Neuron (in vitro differentiated cells): ENCODE data around the gene RTN4R.

Experiments used
- H2AFZ ChIP-seq: one replicate; pipeline ENCODE4 v1.6.1; 2013; ENCODE audit warnings: low read depth, mild to moderate bottlenecking, inconsistent platforms, low read length, moderate library complexity
- H3K27me3 ChIP-seq: one replicate; pipeline ENCODE4 v1.6.1; 2013; ENCODE audit warnings: low read length; ENCODE audit not compliant: insufficient read depth
- H3K36me3 ChIP-seq: one replicate; pipeline ENCODE4 v1.6.1; 2013; ENCODE audit warnings: low read length; ENCODE audit not compliant: insufficient read depth
- H3K4me1 ChIP-seq: one replicate; pipeline ENCODE4 v1.6.1; 2013; ENCODE audit warnings: low read length; ENCODE audit not compliant: insufficient read depth
- H3K4me3 ChIP-seq: 2 replicates; pipeline ENCODE4 v1.5.1; 2013; ENCODE audit warnings: mild to moderate bottlenecking, low read length, moderate library complexity
- H3K9me3 ChIP-seq: one replicate; pipeline ENCODE4 v1.6.1; 2013; ENCODE audit warnings: low read length

RTN4R gene

DNA sequence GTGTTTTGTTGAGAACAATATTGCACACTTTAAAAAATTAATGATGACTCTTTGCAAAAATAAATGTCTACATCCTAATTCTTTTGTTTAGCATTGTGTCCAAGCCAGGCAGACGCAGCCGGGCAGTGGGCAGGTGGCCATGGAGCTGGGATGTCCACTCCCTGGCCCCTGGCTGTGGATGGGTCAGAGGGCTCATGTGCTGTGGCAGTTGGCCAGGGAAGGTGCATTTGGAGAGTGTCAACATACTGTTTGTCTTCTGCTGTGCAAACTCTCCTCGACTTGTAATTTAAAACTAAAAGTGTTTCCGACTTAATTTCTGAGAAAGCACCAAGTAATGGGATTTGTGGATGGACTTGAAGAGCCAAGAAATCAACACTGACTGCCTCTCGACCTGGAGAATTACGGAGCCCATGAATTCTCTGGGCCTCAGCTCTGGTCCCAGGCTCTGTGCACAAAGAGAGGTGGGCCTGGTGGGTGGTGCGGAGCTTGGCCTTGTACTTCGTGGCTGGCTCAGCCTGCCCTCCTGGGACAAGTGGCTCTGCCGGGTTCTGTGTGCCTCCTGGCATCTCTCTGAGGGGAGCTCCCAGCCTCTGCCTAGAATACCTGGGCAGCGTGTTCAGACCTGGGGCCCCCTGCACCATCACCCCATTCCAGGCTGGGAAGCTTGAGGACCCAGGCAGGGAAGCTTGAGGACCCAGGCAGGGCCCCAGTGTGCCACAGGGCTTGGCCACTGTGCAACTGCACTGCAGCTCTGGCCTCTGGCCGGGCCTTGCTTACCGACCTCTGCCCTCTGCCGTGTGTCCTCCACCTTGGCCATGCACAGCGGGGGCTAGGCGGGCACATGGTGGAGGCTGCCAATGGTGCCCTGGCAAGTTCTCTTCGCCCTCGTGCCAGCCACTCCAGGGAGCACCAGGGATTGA, 46.4 kb downstream of the RTN4R start:
- H3K9me3 ChIP-seq, result no peaks in the 10 kb centered on the region
- no peaks in the 10 kb centered on the region for H3K36me3 ChIP-seq
- peaks cover 18% of the 10 kb centered on the region for H3K4me1 ChIP-seq
- no peaks in the 10 kb centered on the region for H3K27me3 ChIP-seq
- H3K4me3 ChIP-seq, result no peak overlapping the region
- H2AFZ ChIP-seq, result no peak overlapping the region

DNA sequence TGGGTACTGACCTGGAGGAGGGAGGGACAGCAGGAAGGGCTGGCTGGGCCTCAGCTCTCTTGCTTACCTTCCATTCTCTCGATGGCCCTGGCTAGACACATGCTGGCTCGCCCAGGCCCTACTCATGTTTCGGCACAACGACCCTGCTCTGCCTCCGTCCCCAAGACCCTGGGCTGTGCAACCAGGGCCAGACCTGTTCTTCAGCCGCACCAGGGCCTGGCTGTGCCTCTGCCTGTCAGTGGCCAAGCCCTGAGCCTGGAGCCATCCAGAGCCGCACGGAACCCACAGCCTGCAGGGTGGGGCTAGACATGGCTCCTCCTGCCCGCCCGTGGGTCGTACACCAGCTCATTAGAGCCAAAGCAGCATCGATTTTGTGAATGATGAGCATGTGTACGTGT, 47.5 kb downstream of the RTN4R start:
- H3K36me3 ChIP-seq, result no peaks in the 10 kb centered on the region
- H3K27me3 ChIP-seq, result no peaks in the 10 kb centered on the region
- H3K9me3 ChIP-seq, result no peaks in the 10 kb centered on the region
- H3K4me3 ChIP-seq, result no peak overlapping the region
- H2AFZ ChIP-seq, result no peak overlapping the region
- H3K4me1 ChIP-seq, result peaks cover 18% of the 10 kb centered on the region

DNA sequence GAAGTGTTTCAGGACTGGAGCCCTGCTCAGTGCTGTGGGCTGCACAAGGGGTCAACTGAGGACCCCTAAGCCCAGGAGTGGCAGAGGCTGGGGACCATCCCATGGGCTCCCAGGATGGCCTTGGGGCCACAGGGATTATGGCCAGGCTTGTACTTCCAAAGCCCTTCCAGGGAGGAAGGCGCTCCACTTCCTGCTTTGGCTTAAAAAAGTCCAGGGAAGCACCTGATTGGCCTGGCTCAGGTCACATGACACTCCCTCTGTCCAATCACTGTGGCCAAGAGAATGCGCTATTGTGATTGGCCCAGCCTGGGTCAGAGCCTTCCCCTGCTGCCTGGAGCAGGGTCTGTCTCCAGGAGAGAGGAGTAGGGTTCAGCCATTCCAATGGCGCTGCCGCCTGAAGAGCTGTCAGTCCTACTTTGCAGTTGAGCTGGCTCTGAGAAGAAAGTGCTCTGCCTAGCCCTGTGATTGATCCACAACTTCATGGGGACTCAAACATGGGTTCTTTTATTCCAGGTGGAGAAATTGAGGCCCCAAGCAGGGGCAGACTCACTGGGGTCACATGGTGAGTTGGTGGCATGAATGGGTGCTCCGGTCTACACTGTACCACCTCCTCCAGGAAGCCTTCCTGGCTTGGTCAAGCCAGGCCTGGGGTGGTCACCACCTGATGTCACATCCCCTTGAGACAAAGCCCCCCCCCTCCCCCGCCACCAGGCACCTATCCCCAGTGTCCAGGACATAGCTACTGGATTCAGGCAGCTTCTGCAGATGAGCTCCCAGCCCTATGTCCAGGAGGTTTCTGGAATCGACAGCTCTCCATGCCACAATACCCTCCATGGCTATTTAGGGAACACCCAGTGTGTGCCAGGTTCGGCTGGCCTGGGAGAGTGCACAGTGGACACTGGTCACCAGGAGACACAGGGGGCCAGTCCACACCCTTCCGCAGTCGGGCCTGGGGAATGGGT, 48.2 kb downstream of the RTN4R start:
- H3K4me3 ChIP-seq, result no peak overlapping the region
- H3K4me1 ChIP-seq, result peaks cover 18% of the 10 kb centered on the region
- H3K36me3 ChIP-seq, result no peaks in the 10 kb centered on the region
- H3K9me3 ChIP-seq, result no peaks in the 10 kb centered on the region
- H3K27me3 ChIP-seq, result no peaks in the 10 kb centered on the region
- H2AFZ ChIP-seq, result no peak overlapping the region

- no peaks in the 10 kb centered on the region for H3K36me3 ChIP-seq
- H3K9me3 ChIP-seq, result no peaks in the 10 kb centered on the region
- H3K27me3 ChIP-seq, result peaks cover 2% of the 10 kb centered on the region
- peaks cover 18% of the 10 kb centered on the region for H3K4me1 ChIP-seq
- no peak overlapping the region for H3K4me3 ChIP-seq
- H2AFZ ChIP-seq, result no peak overlapping the region
These were observed 49.1 kb downstream of the RTN4R start for GRCh38 chr22:20218987-20219386.

DNA sequence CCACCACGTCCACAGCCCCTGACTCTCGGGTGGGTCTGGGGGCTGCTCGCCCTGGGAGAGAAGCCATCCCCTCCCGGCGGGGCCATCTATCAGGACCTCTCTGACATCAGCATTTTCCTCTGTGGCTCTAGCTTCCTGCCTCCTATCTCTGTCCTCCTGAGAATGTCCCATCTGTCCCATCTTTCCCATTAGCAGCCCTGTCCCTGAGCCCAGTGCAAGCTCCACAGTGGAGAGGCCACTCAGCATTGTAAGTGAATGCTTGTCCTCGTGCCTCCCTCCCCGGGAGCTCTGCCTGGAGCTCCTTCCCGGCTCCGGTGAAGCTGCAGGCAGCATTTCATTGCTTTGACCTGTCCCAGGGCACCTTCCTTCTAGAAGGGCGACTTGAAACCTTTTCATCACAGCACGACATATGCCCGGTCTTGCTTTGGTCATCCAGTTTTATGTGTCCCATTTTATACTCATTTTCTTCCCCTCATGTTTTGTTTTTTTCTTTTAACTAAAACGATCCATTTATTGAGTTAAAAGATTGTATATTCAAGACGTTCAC, 49.7 kb downstream of the RTN4R start:
- peaks cover 5% of the 10 kb centered on the region for H3K27me3 ChIP-seq
- H2AFZ ChIP-seq, result no peak overlapping the region
- H3K9me3 ChIP-seq, result no peaks in the 10 kb centered on the region
- no peak overlapping the region for H3K4me3 ChIP-seq
- no peaks in the 10 kb centered on the region for H3K36me3 ChIP-seq
- H3K4me1 ChIP-seq, result peaks cover 18% of the 10 kb centered on the region

- Histone ChIP-seq H3K9me3 (no peaks in the 10 kb centered on the region), H3K36me3 (no peaks in the 10 kb centered on the region), H3K4me1 (peaks cover 16% of the 10 kb centered on the region), H2AFZ (no peak overlapping the region), H3K27me3 (peaks cover 12% of the 10 kb centered on the region), H3K4me3 (no peak overlapping the region)
These were observed 50.6 kb downstream of the RTN4R start for GRCh38 chr22:20217563-20217962.

DNA sequence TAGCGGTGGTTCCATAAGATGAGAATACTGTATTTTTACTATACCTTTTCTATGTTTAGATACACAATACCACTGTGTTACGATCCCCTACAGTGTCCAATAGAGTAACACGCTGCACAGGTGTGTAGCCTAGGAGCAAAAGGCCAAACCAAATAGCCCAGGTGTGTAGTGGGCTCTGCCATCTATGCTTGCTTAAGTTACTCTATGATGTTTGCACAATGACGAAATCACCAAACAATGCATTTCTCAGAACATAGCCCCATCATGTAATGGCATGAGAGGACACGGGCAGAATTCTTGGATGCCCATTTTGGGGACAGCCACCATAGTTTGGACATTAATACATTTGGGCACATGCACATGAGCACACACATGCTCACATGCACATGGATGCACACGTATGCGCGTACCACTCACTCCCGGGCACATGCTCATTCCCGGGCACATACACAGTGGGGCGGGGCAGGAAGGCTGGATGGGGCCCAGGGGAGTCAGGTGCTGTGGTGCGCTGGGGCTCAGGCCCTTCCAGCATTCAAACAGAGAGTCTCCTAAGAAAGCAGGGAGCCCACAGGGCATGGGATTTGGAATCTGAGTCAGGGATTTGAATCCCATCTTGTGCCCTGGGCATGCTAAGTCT, 51.1 kb downstream of the RTN4R start:
- Histone ChIP-seq H3K4me1 (peaks cover 12% of the 10 kb centered on the region), H3K4me3 (no peak overlapping the region), H3K36me3 (no peaks in the 10 kb centered on the region)

DNA sequence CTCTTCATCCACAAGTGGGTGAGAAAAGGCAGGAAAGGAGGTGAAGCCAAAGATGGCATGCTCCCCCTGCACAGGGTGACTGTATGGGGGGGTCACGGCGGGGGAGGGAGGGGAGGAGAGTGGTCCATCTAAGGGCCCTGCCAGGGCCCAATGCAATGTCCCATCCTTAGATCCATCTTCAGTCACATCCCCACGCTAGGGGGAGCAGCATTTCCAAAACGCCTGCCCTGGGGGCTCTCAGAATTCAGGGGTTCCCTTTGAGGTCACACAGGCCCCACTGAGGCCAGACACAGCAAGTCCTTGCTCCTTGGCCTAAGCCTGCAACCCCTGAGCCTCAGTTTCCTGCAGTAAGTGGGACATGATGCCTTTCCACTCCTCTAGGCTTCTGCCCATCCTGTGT, 52.4 kb downstream of the RTN4R start:
- no peak overlapping the region for H3K4me3 ChIP-seq
- H2AFZ ChIP-seq, result no peak overlapping the region
- no peaks in the 10 kb centered on the region for H3K36me3 ChIP-seq
- peaks cover 25% of the 10 kb centered on the region for H3K27me3 ChIP-seq
- peaks cover 8% of the 10 kb centered on the region for H3K4me1 ChIP-seq
- H3K9me3 ChIP-seq, result no peaks in the 10 kb centered on the region

More for the DNA sequence above, 51.1 kb downstream of the RTN4R start:
- H3K9me3 ChIP-seq, result no peaks in the 10 kb centered on the region
- no peak overlapping the region for H2AFZ ChIP-seq
- peaks cover 18% of the 10 kb centered on the region for H3K27me3 ChIP-seq

GRCh38 chr22:20214853-20215252, 53.3 kb downstream of the RTN4R start:
- Histone ChIP-seq H3K9me3 (no peaks in the 10 kb centered on the region), H3K4me3 (no peak overlapping the region), H3K27me3 (peaks cover 25% of the 10 kb centered on the region), H3K4me1 (peaks cover 8% of the 10 kb centered on the region), H2AFZ (no peak overlapping the region), H3K36me3 (no peaks in the 10 kb centered on the region)

GRCh38 chr22:20213833-20214708, 54.0 kb downstream of the RTN4R start:
- Histone ChIP-seq H2AFZ (no peak overlapping the region), H3K27me3 (peaks cover 25% of the 10 kb centered on the region), H3K4me3 (no peak overlapping the region), H3K36me3 (no peaks in the 10 kb centered on the region), H3K4me1 (peaks cover 8% of the 10 kb centered on the region), H3K9me3 (no peaks in the 10 kb centered on the region)

GRCh38 chr22:20212754-20213699, 55.1 kb downstream of the RTN4R start:
- Histone ChIP-seq H3K4me1 (peaks cover under 1% of the 10 kb centered on the region), H3K27me3 (peaks cover 25% of the 10 kb centered on the region), H3K36me3 (no peaks in the 10 kb centered on the region), H3K9me3 (no peaks in the 10 kb centered on the region), H3K4me3 (no peak overlapping the region), H2AFZ (no peak overlapping the region)
